Tibial nerve (tissue), 4 donors: ENCODE measurements around the gene CWF19L2.

Experiments
- EP300 ChIP-seq, 2 donors: sonication (generic); formaldehyde crosslinking; IDR thresholded peaks; one replicate each; pipeline ENCODE4 v1.6.1; 2017; ENCODE audit warnings: antibody characterized with exemption in 2 of 2, mild to moderate bottlenecking in 1 of 2
- POLR2A ChIP-seq, 2 donors: fragments of 450-650 bp; IDR thresholded peaks; one replicate each; pipeline ENCODE4 v1.6.1; 2017; ENCODE audit warnings: antibody characterized with exemption in 2 of 2, mild to moderate bottlenecking in 2 of 2, moderate library complexity in 2 of 2
- TF ChIP-seq, protein P1 (sequence below), 5 experiments: fragments of 200-600 bp in 3 of 5; fragments of 450-650 bp in 2 of 5; sonication (generic) in 3 of 5; IDR thresholded peaks; one replicate each; pipeline ENCODE4 v1.5.1; 2016 to 2019; ENCODE audit warnings: antibody characterized with exemption in 5 of 5, mild to moderate bottlenecking in 3 of 5, moderate library complexity in 2 of 5

DNA sequence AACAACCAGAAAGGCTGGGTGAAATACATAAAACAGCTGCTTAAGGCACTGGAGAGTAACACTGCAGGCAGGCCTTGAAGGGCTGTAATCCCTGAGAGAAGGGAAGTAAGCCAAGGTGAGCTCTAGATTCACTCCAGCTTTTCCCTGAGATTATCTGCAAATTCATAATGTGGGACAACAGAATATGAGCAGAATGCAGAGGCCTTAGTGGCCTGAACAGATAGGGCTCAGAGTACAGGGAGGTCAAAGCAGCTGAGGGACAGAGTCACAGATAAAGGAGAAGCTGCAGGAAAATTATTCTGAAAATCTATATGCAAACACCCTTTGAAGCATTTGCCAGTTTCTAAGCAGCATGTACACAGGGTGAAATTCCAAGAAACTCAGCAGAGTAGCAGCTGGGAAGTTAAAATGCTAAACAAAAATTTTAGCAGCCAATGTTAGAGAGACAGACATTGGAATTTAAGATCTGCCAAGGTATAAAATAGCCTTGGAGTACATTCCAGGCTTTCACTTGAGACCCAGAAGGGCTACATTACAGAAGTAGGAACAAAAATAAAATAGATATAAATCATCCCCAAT lies 48.1 kb upstream of the CWF19L2 start:
- TF ChIP-seq POLR2A (IDR thresholded peaks at IDR 0.05) (no peak), EP300 (IDR thresholded peaks at IDR 0.05) (no peak)
- TF ChIP-seq, protein P1, sequence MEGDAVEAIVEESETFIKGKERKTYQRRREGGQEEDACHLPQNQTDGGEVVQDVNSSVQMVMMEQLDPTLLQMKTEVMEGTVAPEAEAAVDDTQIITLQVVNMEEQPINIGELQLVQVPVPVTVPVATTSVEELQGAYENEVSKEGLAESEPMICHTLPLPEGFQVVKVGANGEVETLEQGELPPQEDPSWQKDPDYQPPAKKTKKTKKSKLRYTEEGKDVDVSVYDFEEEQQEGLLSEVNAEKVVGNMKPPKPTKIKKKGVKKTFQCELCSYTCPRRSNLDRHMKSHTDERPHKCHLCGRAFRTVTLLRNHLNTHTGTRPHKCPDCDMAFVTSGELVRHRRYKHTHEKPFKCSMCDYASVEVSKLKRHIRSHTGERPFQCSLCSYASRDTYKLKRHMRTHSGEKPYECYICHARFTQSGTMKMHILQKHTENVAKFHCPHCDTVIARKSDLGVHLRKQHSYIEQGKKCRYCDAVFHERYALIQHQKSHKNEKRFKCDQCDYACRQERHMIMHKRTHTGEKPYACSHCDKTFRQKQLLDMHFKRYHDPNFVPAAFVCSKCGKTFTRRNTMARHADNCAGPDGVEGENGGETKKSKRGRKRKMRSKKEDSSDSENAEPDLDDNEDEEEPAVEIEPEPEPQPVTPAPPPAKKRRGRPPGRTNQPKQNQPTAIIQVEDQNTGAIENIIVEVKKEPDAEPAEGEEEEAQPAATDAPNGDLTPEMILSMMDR (IDR thresholded peaks at IDR 0.05): no peak
